Testis (tissue), 3 donors: ENCODE measurements around the gene SRRM2. TPM values are rescaled to one million over a fixed set of nuclear protein-coding genes. Genes with fewer than 3 reads are reported as not detected.
"Not testable (repeated sequence)": the region's sequence is repeated elsewhere in the genome, so short reads cannot be mapped to it uniquely, and the experiment has no call there.

ENCODE experiments used
- DNase-seq: peaks from one replicate; pipeline ENCODE4 v3.0.0-alpha.2; 2019
- H3K27ac ChIP-seq, 2 donors: fragments of 200-600 bp; sonication (generic); one replicate each; pipeline ENCODE4 v1.5.1; 2019
- H3K27me3 ChIP-seq: fragments of 200-600 bp; sonication (generic); one replicate; pipeline ENCODE4 v1.5.1; 2019
- H3K36me3 ChIP-seq: fragments of 200-600 bp; sonication (generic); one replicate; pipeline ENCODE4 v1.5.1; 2017; ENCODE audit warnings: low read depth; ENCODE audit errors: missing control alignments
- H3K4me1 ChIP-seq: fragments of 200-600 bp; sonication (generic); one replicate; pipeline ENCODE4 v1.5.1; 2019
- H3K4me3 ChIP-seq, 2 donors: fragments of 200-600 bp; sonication (generic); one replicate each; pipeline ENCODE4 v1.5.1; 2017 to 2019
- H3K9me3 ChIP-seq: fragments of 200-600 bp; sonication (generic); one replicate; pipeline ENCODE4 v1.5.1; 2017
- CTCF ChIP-seq, 3 experiments: fragments of 450-650 bp in 2 of 3; fragments of 200-600 bp in 1 of 3; sonication (generic) in 1 of 3; IDR thresholded peaks; one replicate each; pipeline ENCODE4 v1.5.1; 2016 to 2019; ENCODE audit warnings: antibody characterized with exemption in 3 of 3, mild to moderate bottlenecking in 2 of 3, moderate library complexity in 1 of 3
- POLR2A ChIP-seq: fragments of 450-650 bp; IDR thresholded peaks from one replicate; pipeline ENCODE4 v1.6.1; 2017; ENCODE audit warnings: antibody characterized with exemption, mild to moderate bottlenecking, moderate library complexity
- WGBS, 2 donors: methylation state at CpG; one replicate each; pipeline ENCODE4 v1.1.5; 2018; 5-methylcytosine and 5-hydroxymethylcytosine counted together
- intact Hi-C: fragments of 100-400 bp; cut with DNase I; formaldehyde crosslinking; loops from one replicate; pipeline ENCODE4 v1.15.1; 2023; ENCODE audit warnings: low total_unique reads
- polyA plus RNA-seq: library from polyadenylated mRNA; stranded (reverse); fragments of 350-450 nt; fragmentation: Illumina TruSeq; extraction: RNeasy Lipid Tissue Mini Kit (QIAGEN cat#74804); gene quantifications from one replicate; pipeline ENCODE4 v1.2.3, GENCODE V29; 2014; ENCODE audit warnings: low read depth, low replicate concordance; ENCODE audit not compliant: insufficient read depth
- total RNA-seq, 2 donors: library from RNA; depleted of rRNA; stranded (reverse); fragments of >200 nt; gene quantifications; one replicate each; pipeline ENCODE4 v1.2.3, GENCODE V29; 2016

SRRM2 gene
- total and polyA plus RNA-seq, 3 donors from 2014 or later = 446 to 738 (median 526) TPM

GRCh38 chr16:2720719-2721633 lies 31.5 kb upstream of the SRRM2 start:
- Histone ChIP-seq H3K4me3 (peak overlapping the region; percentile 74 to 77), H3K9me3 (no peaks in the 10 kb centered on the region), H3K36me3 (no peaks in the 10 kb centered on the region), H3K27me3 (no peaks in the 10 kb centered on the region), H3K27ac (peak overlapping the region; percentile 58 to 84), H3K4me1 (peaks cover 18% of the 10 kb centered on the region)
- TF ChIP-seq POLR2A (no peak), CTCF (IDR thresholded peaks at IDR 0.05) (peak in 2 of 3 experiments; percentile 64 to 77)
- intact Hi-C loops = no loop called here
- 2 to 4% methylated on average over 33 to 56 of the region's 99 CpGs for WGBS, 2 donors
- DNase-seq = peak; percentile 80

GRCh38 chr16:2721634-2722173 lies 30.7 kb upstream of the SRRM2 start:
- 34 to 36% methylated on average over 14 of the region's 14 CpGs for WGBS, 2 donors
- H3K9me3 ChIP-seq, H3K36me3 ChIP-seq, intact Hi-C loops, DNase-seq, H3K27me3 ChIP-seq: not testable (repeated sequence)
- Histone ChIP-seq H3K27ac (peak overlapping the region in 1 of 2 donors; percentile 84), H3K4me3 (peak overlapping the region; percentile 74 to 77), H3K4me1 (peaks cover 16% of the 10 kb centered on the region)

- TF ChIP-seq POLR2A (no peak), CTCF (IDR thresholded peaks at IDR 0.05) (no peak)
- no peak for DNase-seq
- Histone ChIP-seq H3K4me1 (peaks cover 14% of the 10 kb centered on the region), H3K36me3 (no peaks in the 10 kb centered on the region), H3K27me3 (no peaks in the 10 kb centered on the region), H3K4me3 (no peak overlapping the region), H3K9me3 (no peaks in the 10 kb centered on the region), H3K27ac (no peak overlapping the region)
- 78 to 82% methylated on average over 7 of the region's 7 CpGs for WGBS, 2 donors
- intact Hi-C loops = no loop called here
Observed at GRCh38 chr16:2724088-2724676, 28.3 kb upstream of the SRRM2 start.

- intact Hi-C loops = no loop called here
- WGBS, 2 donors = 71 to 72% methylated on average over 6 to 16 of the region's 16 CpGs
- Histone ChIP-seq H3K27me3 (no peaks in the 10 kb centered on the region), H3K9me3 (no peaks in the 10 kb centered on the region), H3K4me3 (no peak overlapping the region), H3K4me1 (peaks cover 13% of the 10 kb centered on the region), H3K27ac (no peak overlapping the region), H3K36me3 (no peaks in the 10 kb centered on the region)
- no peak for DNase-seq
- no peak for TF ChIP-seq CTCF (IDR thresholded peaks at IDR 0.05)
- no peak for TF ChIP-seq POLR2A
Observed at GRCh38 chr16:2724816-2725348, 27.6 kb upstream of the SRRM2 start.

- DNase-seq = no peak
- TF ChIP-seq CTCF (IDR thresholded peaks at IDR 0.05) = no peak
- no peak for TF ChIP-seq POLR2A
- intact Hi-C loops = no loop called here
- H3K27me3 ChIP-seq = no peaks in the 10 kb centered on the region
- WGBS, 2 donors = 85 to 89% methylated on average over 5 of the region's 5 CpGs
- no peak overlapping the region for H3K4me3 ChIP-seq
- H3K36me3 ChIP-seq = no peaks in the 10 kb centered on the region
- H3K9me3 ChIP-seq = no peaks in the 10 kb centered on the region
- no peak overlapping the region for H3K27ac ChIP-seq
- H3K4me1 ChIP-seq = no peaks in the 10 kb centered on the region
Observed at GRCh38 chr16:2726923-2727322, 25.5 kb upstream of the SRRM2 start.
